Keratinocyte (primary cell): ENCODE measurements around the gene CLCN2. TPM values are rescaled to one million over a fixed set of nuclear protein-coding genes. Genes with fewer than 3 reads are reported as not detected.

Experiments
- DNase-seq: peaks from one replicate; pipeline ENCODE4 v3.0.0-alpha.2; 2011; ENCODE audit warnings: low read depth, missing footprints, low spot score
- FAIRE-seq: peaks from 2 replicates; lab custom pipeline; 2011; peaks lifted over from hg19 to GRCh38; lab: Jason Lieb, UNC
- H2AFZ ChIP-seq: 2 replicates; pipeline ENCODE4 v1.6.0; 2012; ENCODE audit warnings: low read length, control low read depth, inconsistent platforms; ENCODE audit not compliant: control insufficient read depth
- H3K27ac ChIP-seq: 2 replicates; pipeline ENCODE4 v1.5.1; 2011; ENCODE audit warnings: low read length; ENCODE audit not compliant: control insufficient read depth, insufficient read depth
- H3K27me3 ChIP-seq: 3 replicates; pipeline ENCODE4 v1.6.0; 2011; ENCODE audit warnings: low read length; ENCODE audit not compliant: control insufficient read depth, insufficient read depth; ENCODE audit errors: extremely low read depth
- H3K36me3 ChIP-seq, 2 experiments: 2 replicates in 1 of 2; 3 replicates in 1 of 2; pipeline ENCODE4 v1.5.1; 2011; ENCODE audit warnings: low read length in 2 of 2, mild to moderate bottlenecking in 1 of 2; ENCODE audit not compliant: control insufficient read depth in 2 of 2, insufficient read depth in 2 of 2; ENCODE audit errors: extremely low read depth in 1 of 2
- H3K4me1 ChIP-seq: 3 replicates; pipeline ENCODE4 v1.5.1; 2011; ENCODE audit warnings: low read length; ENCODE audit not compliant: control insufficient read depth, insufficient read depth; ENCODE audit errors: extremely low read depth
- H3K4me2 ChIP-seq: 3 replicates; pipeline ENCODE4 v1.6.0; 2011; ENCODE audit warnings: low read depth, low read length; ENCODE audit not compliant: control insufficient read depth, insufficient read depth; ENCODE audit errors: extremely low read depth
- H3K4me3 ChIP-seq, 3 experiments: fragments of 200-600 bp in 1 of 3; sonication (generic) in 1 of 3; 2 replicates in 2 of 3; 3 replicates in 1 of 3; pipeline ENCODE4 v1.5.1; 2011 to 2016; ENCODE audit warnings: low read length in 3 of 3, mild to moderate bottlenecking in 3 of 3, control low read depth in 2 of 3, inconsistent platforms in 1 of 3, low read depth in 1 of 3, mixed read lengths in 1 of 3, mixed run types in 1 of 3, moderate library complexity in 1 of 3; ENCODE audit not compliant: control insufficient read depth in 2 of 3, insufficient read depth in 2 of 3; ENCODE audit errors: extremely low read depth in 1 of 3
- H3K79me2 ChIP-seq: 2 replicates; pipeline ENCODE4 v1.6.0; 2012; ENCODE audit warnings: low read length; ENCODE audit not compliant: control insufficient read depth, insufficient read depth
- H3K9ac ChIP-seq: 3 replicates; pipeline ENCODE4 v1.6.0; 2011; ENCODE audit warnings: low read length; ENCODE audit not compliant: control insufficient read depth, insufficient read depth; ENCODE audit errors: extremely low read depth
- H3K9me1 ChIP-seq: 3 replicates; pipeline ENCODE4 v1.6.0; 2011; ENCODE audit warnings: low read length; ENCODE audit not compliant: control insufficient read depth, insufficient read depth; ENCODE audit errors: extremely low read depth
- H3K9me3 ChIP-seq: 2 replicates; pipeline ENCODE4 v1.5.1; 2012; ENCODE audit warnings: low read depth, low read length; ENCODE audit not compliant: control insufficient read depth
- H4K20me1 ChIP-seq: 3 replicates; pipeline ENCODE4 v1.6.0; 2011; ENCODE audit warnings: low read length; ENCODE audit not compliant: control insufficient read depth, insufficient read depth; ENCODE audit errors: extremely low read depth
- CTCF ChIP-seq, 3 experiments: IDR thresholded peaks in 1 of 3; conservative IDR thresholded peaks in 1 of 3; optimal IDR thresholded peaks in 1 of 3; 2 replicates in 2 of 3; 3 replicates in 1 of 3; pipeline versions ENCODE3 to v1.5.1; 2011; ENCODE audit warnings: low read length in 3 of 3, mild to moderate bottlenecking in 3 of 3, moderate library complexity in 2 of 3, control low read depth in 1 of 3, inconsistent platforms in 1 of 3; ENCODE audit not compliant: insufficient read depth in 2 of 3; ENCODE audit errors: extremely low read depth in 1 of 3
- EZH2 ChIP-seq: IDR thresholded peaks from one replicate; pipeline ENCODE4 v1.6.1; 2012; ENCODE audit warnings: inconsistent platforms, mild to moderate bottlenecking, low read length, moderate library complexity
- dilution Hi-C: fragments of 300-500 bp; cut with MboI; formaldehyde crosslinking; loops from one replicate; pipeline ENCODE4 v1.7.0; 2020; ENCODE audit warnings: low sequenced_read_pairs; ENCODE audit not compliant: extremely low pct_ligation_motif_present
- polyA plus RNA-seq, 5 experiments: library from polyadenylated mRNA; depleted of rRNA in 3 of 5; stranded (reverse) in 3 of 5; stranded (forward) in 1 of 5; unstranded in 1 of 5; fragments of >200 nt; gene quantifications; 1 replicate in 1 of 5; 2 replicates in 3 of 5; 3 replicates in 1 of 5; pipeline versions ENCODE4 v1.2.1 to v1.2.3, GENCODE V29; 2011 to 2012; ENCODE audit warnings: missing spikeins in 2 of 5, low read depth in 1 of 5, low replicate concordance in 1 of 5

The CLCN2 gene
- polyA plus RNA-seq, 1 donor (not counting 4 experiments of a cell fraction or from before 2014, with no cell fraction given) = 3.1 TPM

DNA sequence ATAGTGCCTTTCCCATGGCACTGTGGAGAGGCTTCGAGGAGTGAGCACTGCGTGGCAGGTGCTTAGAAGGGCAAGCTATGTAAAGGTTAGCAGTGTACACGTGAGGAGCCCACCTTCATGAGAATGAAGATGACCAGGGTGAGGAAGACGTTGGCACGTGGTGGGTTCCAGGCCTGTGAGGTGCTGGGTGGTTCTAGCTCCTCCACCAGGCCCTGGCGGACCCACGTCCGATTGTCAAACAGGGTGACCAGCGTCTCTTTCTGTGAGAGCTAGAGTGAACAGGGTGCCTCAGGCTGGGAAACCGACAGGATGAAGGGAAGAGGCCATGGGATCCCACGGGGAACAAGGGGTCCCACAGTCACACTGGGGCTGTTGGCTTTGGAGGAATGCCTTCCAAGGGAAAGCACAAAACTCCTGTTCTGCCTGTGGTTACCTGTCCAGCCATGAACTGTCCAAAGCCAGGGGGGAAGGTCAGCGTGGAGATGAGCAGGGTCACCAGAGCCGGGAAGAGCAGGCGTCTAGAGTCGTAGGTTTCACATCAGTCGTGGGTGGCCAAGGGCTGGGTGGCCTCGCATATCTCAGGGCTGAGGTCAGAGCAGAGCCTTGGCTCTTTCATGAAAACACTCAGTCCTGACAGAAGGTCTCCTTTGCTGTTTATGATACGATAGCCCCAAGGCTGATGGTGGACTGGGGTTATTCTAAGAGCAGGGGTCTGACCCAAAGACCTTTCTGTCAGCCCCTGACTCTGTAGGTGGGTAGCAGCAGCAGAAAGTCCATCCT lies 6.0 kb downstream of the CLCN2 start:
- Histone ChIP-seq H3K79me2 (no peaks in the 10 kb centered on the region), H4K20me1 (no peaks in the 10 kb centered on the region), H3K27me3 (no peaks in the 10 kb centered on the region), H3K27ac (no peak overlapping the region), H3K9me1 (no peaks in the 10 kb centered on the region), H3K9me3 (no peaks in the 10 kb centered on the region), H3K4me3 (no peak overlapping the region), H3K4me1 (peaks cover 1% of the 10 kb centered on the region), H2AFZ (no peak overlapping the region), H3K36me3 (peaks cover 4 to 16% of the 10 kb centered on the region in 2 experiments), H3K9ac (no peak overlapping the region), H3K4me2 (no peak overlapping the region)
- dilution Hi-C loops = no loop called here
- FAIRE-seq (no peak), DNase-seq (no peak)
- TF ChIP-seq CTCF (optimal IDR thresholded peaks at IDR 0.05 in 1 of 3, IDR thresholded peaks at IDR 0.05 in 1 of 3, conservative IDR thresholded peaks at IDR 0.05 in 1 of 3; ENCODE audit: extremely low read depth in 1 of 3, insufficient read depth in 2 of 3, low read length in 3 of 3) = no peak
- TF ChIP-seq EZH2 = no peak

GRCh38 chr3:184354754-184355153 lies 6.7 kb downstream of the CLCN2 start:
- no peaks in the 10 kb centered on the region for H3K9me3 ChIP-seq
- dilution Hi-C loops = no loop called here
- no peak overlapping the region for H3K27ac ChIP-seq
- no peaks in the 10 kb centered on the region for H3K27me3 ChIP-seq
- H3K4me3 ChIP-seq = no peak overlapping the region
- no peak for TF ChIP-seq EZH2
- TF ChIP-seq CTCF (optimal IDR thresholded peaks at IDR 0.05 in 1 of 3, IDR thresholded peaks at IDR 0.05 in 1 of 3, conservative IDR thresholded peaks at IDR 0.05 in 1 of 3; ENCODE audit: extremely low read depth in 1 of 3, insufficient read depth in 2 of 3, low read length in 3 of 3) = no peak
- no peaks in the 10 kb centered on the region for H3K9me1 ChIP-seq
- no peak overlapping the region for H3K9ac ChIP-seq
- H4K20me1 ChIP-seq = no peaks in the 10 kb centered on the region
- H3K4me2 ChIP-seq = no peak overlapping the region
- no peaks in the 10 kb centered on the region for H3K4me1 ChIP-seq
- peaks cover 4 to 16% of the 10 kb centered on the region in 2 experiments for H3K36me3 ChIP-seq
- DNase-seq (no peak), FAIRE-seq (no peak)
- H2AFZ ChIP-seq = no peak overlapping the region
- H3K79me2 ChIP-seq = no peaks in the 10 kb centered on the region
